ENCODE measurements around the gene BCLAF3.
A peak's percentile ranks its signal among the peaks of the same experiment; 100 is the strongest.

BCLAF3 gene

DNA sequence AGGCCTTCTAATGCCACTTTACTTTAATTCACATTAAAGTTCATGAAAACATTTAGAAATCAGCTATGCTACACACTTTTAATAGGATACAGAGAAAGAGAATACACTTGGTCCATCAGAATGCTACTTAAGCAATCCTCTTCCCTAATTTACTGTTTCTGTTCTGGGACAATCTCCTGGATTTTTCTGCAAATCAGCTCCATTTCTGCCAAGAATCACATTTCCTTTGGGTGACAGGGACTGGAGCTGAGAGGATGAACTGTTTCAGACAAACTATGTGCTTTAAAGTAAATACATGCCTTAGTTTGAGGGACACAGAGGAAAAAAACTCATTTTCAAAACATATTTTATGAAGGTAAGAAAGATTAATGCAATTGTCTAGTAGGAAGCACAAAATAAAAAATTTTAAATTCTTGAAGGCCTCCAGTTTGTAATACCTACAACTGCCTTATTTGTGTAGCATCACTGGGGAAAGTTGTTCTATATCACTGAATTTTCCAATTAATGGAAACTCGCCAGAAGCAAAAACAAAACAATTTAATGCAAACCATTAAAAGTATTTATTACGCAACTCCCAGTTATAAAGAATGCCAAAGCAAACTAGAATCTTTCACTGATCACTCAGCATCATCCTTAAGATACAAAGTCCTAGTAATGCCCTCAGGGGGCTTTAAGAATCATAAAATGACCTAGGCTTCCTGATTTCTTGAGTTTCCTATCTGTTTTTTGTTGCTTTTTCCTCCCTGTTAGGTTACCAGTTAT lies 36.3 kb downstream of the BCLAF3 start:
- TF ChIP-seq, protein P1, sequence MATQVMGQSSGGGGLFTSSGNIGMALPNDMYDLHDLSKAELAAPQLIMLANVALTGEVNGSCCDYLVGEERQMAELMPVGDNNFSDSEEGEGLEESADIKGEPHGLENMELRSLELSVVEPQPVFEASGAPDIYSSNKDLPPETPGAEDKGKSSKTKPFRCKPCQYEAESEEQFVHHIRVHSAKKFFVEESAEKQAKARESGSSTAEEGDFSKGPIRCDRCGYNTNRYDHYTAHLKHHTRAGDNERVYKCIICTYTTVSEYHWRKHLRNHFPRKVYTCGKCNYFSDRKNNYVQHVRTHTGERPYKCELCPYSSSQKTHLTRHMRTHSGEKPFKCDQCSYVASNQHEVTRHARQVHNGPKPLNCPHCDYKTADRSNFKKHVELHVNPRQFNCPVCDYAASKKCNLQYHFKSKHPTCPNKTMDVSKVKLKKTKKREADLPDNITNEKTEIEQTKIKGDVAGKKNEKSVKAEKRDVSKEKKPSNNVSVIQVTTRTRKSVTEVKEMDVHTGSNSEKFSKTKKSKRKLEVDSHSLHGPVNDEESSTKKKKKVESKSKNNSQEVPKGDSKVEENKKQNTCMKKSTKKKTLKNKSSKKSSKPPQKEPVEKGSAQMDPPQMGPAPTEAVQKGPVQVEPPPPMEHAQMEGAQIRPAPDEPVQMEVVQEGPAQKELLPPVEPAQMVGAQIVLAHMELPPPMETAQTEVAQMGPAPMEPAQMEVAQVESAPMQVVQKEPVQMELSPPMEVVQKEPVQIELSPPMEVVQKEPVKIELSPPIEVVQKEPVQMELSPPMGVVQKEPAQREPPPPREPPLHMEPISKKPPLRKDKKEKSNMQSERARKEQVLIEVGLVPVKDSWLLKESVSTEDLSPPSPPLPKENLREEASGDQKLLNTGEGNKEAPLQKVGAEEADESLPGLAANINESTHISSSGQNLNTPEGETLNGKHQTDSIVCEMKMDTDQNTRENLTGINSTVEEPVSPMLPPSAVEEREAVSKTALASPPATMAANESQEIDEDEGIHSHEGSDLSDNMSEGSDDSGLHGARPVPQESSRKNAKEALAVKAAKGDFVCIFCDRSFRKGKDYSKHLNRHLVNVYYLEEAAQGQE (IDR thresholded peaks at IDR 0.05; ENCODE audit: low read depth): no peak
- 0 out of 2 replicates have a peak, but pooled peaks have one; percentile 21 for TF ChIP-seq CEBPB (IDR thresholded peaks at IDR 0.05)

DNA sequence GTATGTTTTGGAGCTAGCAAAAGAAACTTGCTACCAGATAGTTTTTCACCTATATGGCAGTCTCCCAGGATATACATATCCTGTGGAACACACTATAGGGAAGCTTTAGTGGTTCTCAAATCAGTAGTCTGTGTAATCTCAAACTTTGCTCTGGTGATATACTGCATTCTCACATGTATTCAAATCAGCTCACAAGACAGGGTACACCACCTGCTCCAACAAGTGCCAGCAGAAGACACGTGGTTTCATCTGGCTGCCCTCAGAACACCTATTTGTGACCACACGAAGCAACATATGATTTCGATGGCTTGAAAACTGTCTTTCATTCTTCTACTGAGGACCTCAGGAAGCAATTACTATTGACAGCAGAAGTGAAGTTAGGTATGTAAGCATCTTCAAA lies 37.7 kb downstream of the BCLAF3 start:
- no peak for TF ChIP-seq EGR1 (IDR thresholded peaks at IDR 0.05)
- TF ChIP-seq, protein P2, sequence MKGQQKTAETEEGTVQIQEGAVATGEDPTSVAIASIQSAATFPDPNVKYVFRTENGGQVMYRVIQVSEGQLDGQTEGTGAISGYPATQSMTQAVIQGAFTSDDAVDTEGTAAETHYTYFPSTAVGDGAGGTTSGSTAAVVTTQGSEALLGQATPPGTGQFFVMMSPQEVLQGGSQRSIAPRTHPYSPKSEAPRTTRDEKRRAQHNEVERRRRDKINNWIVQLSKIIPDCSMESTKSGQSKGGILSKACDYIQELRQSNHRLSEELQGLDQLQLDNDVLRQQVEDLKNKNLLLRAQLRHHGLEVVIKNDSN (IDR thresholded peaks at IDR 0.05): no peak
- TF ChIP-seq CREB1 (IDR thresholded peaks at IDR 0.05; ENCODE audit: low read depth): no peak
- TF ChIP-seq NFIC (IDR thresholded peaks at IDR 0.05): no peak
- TF ChIP-seq YY1 (IDR thresholded peaks at IDR 0.05; ENCODE audit: low read depth): no peak

DNA sequence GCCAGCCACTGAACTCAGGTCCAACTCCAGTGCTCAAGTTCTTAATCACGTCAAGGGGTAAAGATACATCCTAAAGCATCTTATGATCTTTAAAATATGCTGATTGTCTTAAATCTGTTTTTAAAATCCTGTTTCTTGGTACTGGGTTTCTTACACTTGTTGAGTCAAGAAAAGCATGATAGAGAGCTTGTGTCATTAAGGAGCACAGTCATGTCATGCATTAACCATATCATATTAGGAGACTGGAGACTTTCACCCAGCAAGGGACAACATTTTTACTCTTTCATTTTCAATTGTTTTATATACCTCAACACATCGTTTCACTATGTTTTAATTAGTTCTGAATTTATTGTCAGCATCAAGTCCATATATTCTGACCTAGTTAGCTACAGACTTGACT lies 41.5 kb downstream of the BCLAF3 start:
- no peak for TF ChIP-seq FOXM1 (IDR thresholded peaks at IDR 0.05; ENCODE audit: borderline replicate concordance, low read depth)
- TF ChIP-seq, protein P1 (IDR thresholded peaks at IDR 0.05; ENCODE audit: low read depth): no peak
- TF ChIP-seq EGR1 (IDR thresholded peaks at IDR 0.05): no peak
- TF ChIP-seq ZBTB7A (IDR thresholded peaks at IDR 0.05; ENCODE audit: low read depth): no peak
- no peak for TF ChIP-seq CEBPB (IDR thresholded peaks at IDR 0.05)
- TF ChIP-seq CREB1 (IDR thresholded peaks at IDR 0.05; ENCODE audit: low read depth): no peak

DNA sequence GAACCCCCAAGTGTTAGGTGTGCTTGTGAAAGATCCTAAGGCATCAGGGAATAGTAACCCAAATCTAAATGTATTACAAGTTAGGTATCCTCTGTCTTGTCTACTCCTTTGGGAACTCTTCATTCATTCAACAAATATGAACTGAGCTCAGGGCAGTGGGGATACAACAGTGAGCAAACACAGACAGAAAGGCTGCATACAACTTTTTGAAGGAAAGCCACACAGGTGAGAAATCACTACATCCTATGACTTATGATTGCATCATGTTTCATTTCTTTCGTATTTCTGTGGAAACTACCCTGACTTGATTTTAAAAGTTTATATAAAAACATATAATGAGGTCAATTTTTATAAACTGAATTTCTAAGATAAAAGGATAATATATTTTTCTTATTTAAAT lies 43.2 kb downstream of the BCLAF3 start:
- TF ChIP-seq FOXM1 (IDR thresholded peaks at IDR 0.05; ENCODE audit: borderline replicate concordance, low read depth): no peak
